ENCODE data around the gene MED12L.

The MED12L gene

DNA sequence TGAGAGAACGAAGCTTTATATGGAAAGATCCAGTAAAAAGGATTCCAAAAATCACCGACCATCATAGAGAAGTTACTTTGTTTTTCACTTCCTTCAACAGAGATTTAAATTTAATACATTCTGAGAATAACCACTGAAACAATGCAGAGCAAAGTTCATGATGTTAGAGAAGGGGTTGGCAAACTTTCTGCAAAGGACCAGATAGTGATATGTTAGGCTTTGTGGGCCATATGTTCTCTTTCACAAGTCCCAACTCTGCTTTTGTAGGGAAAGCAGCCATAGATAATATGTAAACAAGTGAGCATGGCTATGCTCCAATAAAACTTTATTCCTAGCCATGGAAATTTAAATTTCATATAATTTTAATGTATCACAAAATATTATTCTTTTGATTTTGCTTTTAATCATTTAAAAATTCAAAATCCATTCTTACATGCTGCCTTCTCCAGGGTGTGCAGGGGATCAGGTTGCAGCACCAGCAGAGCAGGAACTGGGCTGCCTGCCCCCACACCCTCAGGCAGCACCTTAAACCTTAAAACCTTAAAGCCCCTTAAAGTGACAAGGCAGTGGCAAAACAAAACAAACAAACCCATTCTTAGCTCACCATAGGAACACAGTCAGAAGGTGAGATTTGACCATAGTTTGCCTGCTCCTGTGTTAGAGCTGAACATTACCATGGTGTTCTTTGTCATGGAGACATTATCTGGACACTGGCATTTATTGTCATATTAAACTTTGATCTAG lies 392.3 kb downstream of the MED12L start:
- DNase-seq: no peak

DNA sequence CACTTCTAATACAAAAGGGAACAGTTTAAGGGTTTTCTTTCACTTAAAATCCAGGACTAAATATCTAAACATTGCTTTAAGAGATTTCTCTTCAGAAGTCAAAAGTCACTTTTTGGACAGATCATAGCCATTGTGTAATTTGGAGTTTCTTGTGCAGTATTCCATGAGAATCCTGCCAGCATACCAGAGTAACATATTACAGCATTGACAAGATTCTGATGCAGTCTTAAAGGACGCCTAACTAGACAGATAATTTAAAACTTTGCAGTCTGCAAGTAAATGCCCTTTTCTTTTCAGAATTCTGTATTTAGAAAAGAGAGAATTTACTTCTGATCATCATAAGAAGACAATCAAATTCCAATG lies 392.9 kb downstream of the MED12L start:
- DNase-seq: no peak

DNA sequence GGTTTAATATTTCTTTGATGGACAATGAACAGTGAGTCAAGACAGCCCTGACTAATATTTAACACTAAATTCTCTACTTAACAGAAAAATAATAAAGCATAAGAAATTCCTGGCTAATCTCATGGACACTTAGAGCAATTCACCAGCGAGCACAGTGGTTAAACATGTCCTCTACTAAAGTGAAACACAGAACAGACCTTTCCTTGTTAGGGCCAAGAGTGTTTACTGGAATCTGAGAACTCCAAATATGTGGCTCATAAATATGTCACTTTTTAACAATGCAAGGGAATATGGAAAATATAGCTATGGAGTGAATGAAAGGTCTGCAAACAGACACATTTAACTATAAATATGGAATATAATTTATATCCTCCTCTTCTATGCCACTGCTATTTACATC lies 394.0 kb downstream of the MED12L start:
- no peak for DNase-seq

DNA sequence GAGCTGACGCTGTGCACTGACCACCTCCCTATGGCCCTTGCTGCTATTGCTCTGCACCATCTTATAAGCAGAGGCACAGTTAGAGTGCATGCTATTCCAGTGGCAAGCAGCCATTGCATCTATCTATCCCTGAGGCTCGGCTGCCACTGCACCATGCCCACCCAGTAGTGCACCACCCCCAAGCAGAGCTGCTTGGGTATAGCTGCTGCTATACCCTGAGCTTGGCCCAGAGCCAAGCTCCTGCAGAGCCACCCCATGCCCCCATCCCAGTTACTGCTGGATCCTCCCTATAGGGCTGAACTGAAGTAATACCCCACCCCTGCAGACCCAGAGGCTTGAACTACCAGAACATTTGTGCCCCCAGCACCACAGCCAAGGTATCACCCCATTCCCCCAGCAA lies 395.0 kb downstream of the MED12L start:
- no peak for DNase-seq

DNA sequence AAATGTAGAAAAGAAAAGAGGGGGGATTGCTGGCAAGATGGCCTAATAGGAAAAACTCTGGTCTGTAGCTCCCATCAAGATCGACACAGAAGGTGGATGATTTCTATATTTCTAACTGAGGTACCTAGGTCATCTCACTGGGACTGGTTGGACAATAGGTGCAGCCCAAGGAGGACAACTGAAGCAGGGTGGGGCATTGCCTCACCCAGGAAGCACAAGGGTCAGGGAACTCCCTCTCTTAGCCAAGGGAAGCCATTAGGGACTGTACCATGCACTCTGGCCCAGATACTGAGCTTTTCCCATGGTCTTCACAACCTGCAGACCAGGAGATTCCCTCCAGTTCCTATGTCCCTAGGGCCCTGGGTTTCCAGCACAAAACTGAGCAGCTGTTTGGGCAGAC lies 398.0 kb downstream of the MED12L start:
- no peak for DNase-seq

DNA sequence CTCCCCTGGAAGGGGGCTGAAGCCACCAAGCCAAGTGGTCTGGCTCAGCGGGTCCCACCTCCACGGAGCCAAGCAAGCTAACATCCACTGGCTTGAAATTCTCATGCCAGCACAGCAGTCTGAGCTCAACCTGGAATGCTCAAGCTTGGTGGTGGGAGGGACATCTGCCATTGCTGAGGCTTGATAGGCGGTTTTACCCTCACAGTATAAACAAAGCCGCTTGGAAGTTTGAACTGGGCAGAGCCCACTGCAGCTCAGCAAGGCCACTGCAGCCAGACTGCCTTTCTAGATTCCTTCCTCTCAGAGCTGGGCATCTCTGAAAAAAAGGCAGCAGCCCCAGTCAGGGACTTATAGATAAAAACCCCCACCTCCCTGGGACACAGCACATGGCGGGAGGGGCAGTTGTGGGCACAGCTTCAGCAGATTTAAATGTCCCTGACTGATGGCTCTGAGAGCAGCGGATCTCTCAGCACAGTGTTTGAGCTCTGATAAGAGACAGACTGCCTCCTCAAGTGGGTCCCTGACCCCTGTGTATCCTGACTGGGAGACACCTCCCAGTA lies 398.6 kb downstream of the MED12L start:
- DNase-seq: no peak
